ENCODE data around the gene AK5.
A peak's percentile ranks its signal among the peaks of the same experiment; 100 is the strongest.

Gene AK5

DNA sequence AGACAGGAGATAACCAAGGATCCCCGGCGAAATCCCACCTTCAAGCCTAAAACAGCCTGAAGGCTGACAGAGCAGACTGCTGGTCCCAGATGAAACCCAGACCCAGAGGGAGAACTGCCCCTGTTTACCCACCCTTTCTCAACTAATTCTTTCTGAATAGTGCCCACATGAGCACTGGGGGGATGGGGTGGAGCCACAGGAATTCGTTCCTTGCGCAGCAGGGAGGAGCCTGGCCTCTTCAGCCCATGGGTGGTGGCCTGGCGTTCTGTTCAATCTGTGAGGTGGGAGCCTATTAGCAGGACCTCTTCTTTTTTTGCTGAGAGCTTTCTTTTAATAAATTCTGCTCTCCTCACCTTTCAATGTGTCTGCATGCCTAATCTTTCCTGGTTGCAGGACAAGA is 6.6 kb upstream of the AK5 start:
- H3K4me3 Mint-ChIP-seq = no peak overlapping the region
- peaks cover 10% of the 10 kb centered on the region for H3K27me3 Mint-ChIP-seq
- no peak for DNase-seq (ENCODE audit: low spot score in 2 of 2)
- peaks cover 2% of the 10 kb centered on the region for H3K9me3 Mint-ChIP-seq
- H3K4me1 Mint-ChIP-seq = peaks cover 4% of the 10 kb centered on the region
- peaks cover 2% of the 10 kb centered on the region for H3K36me3 Mint-ChIP-seq
- H3K27ac Mint-ChIP-seq = no peak overlapping the region
- ATAC-seq (ENCODE audit: low read depth) = no peak

DNA sequence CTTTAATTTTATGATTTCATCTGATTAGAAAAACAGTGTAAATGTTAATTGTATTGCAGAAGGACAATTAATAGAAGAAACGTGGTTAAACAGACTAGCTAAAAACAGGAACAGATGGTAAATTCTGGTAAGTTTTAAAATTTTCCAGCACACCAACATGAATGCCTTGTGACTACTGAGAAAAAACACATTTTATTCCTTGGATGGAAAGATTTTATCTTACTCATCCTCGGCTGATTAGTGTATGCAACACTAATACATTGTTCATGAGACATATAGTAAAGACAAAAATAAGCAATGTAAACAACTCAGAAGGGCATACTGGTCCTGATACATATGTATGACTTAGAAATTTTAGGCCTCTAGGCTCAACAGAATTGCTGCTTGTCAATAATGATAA is 4.9 kb upstream of the AK5 start:
- ATAC-seq (ENCODE audit: low read depth) (no peak), DNase-seq (ENCODE audit: low spot score in 2 of 2) (no peak)
- H3K36me3 Mint-ChIP-seq = peaks cover 2% of the 10 kb centered on the region
- H3K27ac Mint-ChIP-seq = no peak overlapping the region
- peaks cover 2% of the 10 kb centered on the region for H3K9me3 Mint-ChIP-seq
- H3K4me1 Mint-ChIP-seq = peaks cover 14% of the 10 kb centered on the region
- H3K4me3 Mint-ChIP-seq = no peak overlapping the region
- H3K27me3 Mint-ChIP-seq = peaks cover 17% of the 10 kb centered on the region

DNA sequence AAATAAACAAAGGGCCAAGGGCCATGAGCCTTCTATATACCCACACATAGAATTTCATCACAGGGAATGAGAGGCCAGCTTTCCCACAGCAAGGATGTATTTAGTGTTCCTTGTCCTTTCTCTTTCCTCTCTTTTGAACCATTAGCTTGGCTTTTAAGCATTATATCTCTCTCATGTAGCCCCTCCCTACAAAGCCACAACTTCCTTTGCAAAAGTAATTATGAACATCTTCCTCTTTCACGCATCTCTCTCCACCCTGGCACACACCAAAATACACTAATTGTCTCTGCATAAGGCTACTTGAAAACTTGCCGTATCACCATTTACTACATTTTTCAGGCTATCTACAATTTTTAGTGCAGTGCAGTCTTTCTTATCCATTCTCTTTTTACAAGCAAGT is 1.9 kb upstream of the AK5 start:
- Mint-ChIP-seq H3K4me3 (no peak overlapping the region), H3K27ac (no peak overlapping the region)
- DNase-seq (ENCODE audit: low spot score in 2 of 2) = no peak

DNA sequence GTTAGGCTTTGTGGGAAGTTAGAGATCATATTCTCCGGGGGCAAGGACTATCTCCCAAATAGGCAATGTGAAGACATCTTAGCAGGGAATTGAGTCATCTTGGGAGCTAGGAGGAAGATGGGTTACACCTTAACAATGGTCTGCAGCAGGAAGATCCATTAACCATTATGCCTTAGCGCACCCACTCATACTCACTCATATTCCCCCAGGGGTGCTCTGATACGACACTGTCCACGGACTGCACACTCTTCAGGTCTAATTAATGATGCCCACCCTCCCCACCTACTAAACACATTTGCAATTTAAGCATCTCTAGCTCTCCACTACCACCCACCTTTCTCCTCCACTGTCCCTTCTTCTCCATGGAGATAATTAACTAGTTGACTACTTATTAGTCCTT is 857 bp upstream of the AK5 start:
- peaks cover 2% of the 10 kb centered on the region for H3K9me3 Mint-ChIP-seq
- H3K4me1 Mint-ChIP-seq = peaks cover 16% of the 10 kb centered on the region
- H3K27ac Mint-ChIP-seq = no peak overlapping the region
- no peak for DNase-seq (ENCODE audit: low spot score in 2 of 2)
- peaks cover 21% of the 10 kb centered on the region for H3K27me3 Mint-ChIP-seq
- H3K36me3 Mint-ChIP-seq = peaks cover 2% of the 10 kb centered on the region
- H3K4me3 Mint-ChIP-seq = peak overlapping the region; percentile 0
- ATAC-seq (ENCODE audit: low read depth) = no peak

More for the DNA sequence above, 1.9 kb upstream of the AK5 start:
- Mint-ChIP-seq H3K36me3 (peaks cover 2% of the 10 kb centered on the region), H3K4me1 (peaks cover 16% of the 10 kb centered on the region), H3K27me3 (peaks cover 19% of the 10 kb centered on the region), H3K9me3 (peaks cover 2% of the 10 kb centered on the region)
- no peak for ATAC-seq (ENCODE audit: low read depth)

DNA sequence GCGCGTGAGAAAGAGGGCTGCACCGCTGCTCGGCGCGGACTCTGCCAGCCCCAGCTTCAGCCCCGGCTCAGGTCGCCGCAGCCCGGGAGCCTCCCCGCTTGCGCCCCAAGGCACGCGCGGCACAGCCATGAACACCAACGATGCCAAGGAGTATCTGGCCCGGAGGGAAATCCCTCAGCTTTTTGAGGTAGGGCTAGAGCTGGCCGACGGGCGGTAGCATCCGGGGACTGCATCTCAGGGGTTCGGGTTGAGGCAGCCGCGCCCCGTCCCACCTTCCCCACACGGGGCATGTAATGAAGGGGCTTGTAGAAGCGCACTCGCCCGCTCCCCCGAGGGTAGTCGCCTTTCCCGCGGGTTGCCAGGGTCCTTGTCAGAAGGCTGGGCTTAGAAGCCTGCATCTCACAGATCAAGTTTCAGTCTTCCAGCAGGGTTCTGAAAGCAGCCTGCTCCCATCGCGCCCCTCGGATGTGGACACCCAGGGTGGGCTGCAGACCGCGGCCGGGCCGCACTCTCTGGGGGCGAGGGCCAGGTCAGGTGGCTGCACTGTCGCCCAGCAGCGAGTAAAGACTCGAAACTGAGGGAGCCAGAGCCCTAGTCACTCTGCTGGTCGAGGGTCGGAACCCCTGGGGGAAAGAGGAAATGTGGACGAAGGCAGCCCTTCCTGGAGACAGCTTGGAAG is 507 bp downstream of the AK5 start:
- Mint-ChIP-seq H3K4me1 (peaks cover 16% of the 10 kb centered on the region), H3K4me3 (peak overlapping the region; percentile 33), H3K27ac (no peak overlapping the region), H3K36me3 (peaks cover 2% of the 10 kb centered on the region), H3K9me3 (peaks cover 2% of the 10 kb centered on the region), H3K27me3 (peaks cover 21% of the 10 kb centered on the region)
- DNase-seq (ENCODE audit: low spot score in 2 of 2) = peak in 1 of 2 donors; percentile 10
- ATAC-seq (ENCODE audit: low read depth) = peak; percentile 29

DNA sequence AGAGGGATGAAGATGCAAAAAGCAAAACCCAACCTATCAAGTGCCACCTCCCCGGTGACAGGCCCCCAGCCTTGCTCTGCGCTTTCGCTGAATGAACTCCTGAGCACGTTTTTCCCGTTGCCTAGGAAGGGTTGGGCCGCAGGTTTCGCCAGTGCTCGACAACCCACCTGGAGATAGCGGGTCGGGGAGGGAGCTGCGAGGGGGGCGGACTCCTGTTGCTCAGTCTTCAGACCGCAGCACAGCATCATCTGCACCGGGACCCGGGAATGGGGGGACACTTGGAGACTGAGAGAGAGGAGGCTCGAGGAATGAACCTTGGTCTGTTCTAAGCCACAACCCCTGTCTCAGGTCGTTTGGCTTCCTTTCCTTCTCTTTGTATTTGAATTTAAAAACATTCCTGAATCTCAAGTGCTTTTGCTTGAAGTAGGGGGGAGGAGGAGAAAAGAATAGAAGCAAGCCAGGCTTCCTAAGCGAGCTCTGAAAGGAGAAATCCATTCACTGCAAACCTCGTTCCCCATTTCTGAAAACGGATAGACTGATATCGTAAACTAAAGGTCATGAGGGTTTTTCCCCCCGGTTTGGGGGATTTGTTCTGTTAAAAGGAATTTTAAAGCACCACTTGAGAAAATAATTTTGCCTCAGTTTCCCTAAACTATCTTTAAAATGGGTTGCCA is 1.2 kb downstream of the AK5 start:
- Mint-ChIP-seq H3K36me3 (peaks cover 2% of the 10 kb centered on the region), H3K27me3 (peaks cover 21% of the 10 kb centered on the region), H3K4me1 (peaks cover 16% of the 10 kb centered on the region), H3K9me3 (peaks cover 2% of the 10 kb centered on the region), H3K27ac (no peak overlapping the region), H3K4me3 (peak overlapping the region; percentile 33)
- ATAC-seq (ENCODE audit: low read depth) (no peak), DNase-seq (ENCODE audit: low spot score in 2 of 2) (no peak)

DNA sequence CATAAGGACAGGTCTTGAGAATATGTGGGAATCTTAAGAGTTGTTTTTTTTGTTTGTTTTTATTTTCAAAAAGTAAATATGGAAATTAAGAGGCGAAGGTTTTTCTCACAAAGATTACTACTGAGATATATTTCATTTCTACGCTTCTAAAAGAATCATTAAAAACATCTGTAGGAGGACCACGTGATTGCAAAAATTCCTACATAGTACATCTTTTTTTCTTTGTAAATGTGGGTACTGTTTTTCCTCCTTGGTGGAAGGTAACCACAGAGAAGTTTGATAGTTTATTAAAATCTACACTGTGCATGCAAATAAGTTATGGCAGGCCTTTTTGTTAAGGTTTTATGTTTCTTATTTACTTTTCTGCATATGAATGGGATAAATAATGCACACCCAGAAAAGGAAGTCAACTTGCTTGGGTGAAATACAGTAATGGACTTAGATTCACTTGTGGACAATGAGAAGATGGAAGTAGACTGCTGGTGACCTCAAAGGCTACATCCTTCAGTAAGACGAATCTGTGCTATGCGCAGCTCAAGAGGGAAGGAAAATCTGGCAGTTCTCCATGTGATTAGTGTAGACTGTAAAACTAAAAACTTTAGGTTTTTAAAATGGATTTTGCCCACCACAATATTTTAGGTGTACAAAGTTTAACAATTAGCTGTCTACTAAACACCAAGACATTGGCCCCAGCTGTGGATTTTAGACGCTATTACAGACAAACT is 2.0 kb downstream of the AK5 start:
- Mint-ChIP-seq H3K36me3 (peaks cover 2% of the 10 kb centered on the region), H3K9me3 (peaks cover 2% of the 10 kb centered on the region), H3K4me1 (peaks cover 16% of the 10 kb centered on the region), H3K27ac (no peak overlapping the region), H3K27me3 (peaks cover 21% of the 10 kb centered on the region), H3K4me3 (no peak overlapping the region)
- DNase-seq (ENCODE audit: low spot score in 2 of 2) (no peak), ATAC-seq (ENCODE audit: low read depth) (no peak)

DNA sequence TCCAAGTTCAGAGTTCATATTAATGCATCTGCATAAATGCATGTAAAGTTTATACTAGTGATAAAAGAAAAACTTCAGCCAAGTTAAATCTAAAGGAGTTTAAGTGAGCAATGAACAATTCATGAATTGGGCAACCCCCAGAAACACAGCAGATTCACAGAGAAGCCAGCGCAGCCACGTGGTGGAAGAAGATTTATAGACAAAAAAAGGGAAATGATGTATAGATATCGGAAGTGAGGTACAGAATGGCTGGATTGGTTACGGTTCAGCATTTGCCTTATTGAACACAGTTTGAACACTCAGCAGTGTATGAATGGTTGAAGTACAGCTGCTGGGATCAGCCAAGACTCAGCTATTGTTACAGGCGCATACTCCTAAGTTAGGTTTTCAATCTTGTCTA is 5.7 kb downstream of the AK5 start:
- H3K9me3 Mint-ChIP-seq = no peaks in the 10 kb centered on the region
- ATAC-seq (ENCODE audit: low read depth) (no peak), DNase-seq (ENCODE audit: low spot score in 2 of 2) (no peak)
- H3K4me1 Mint-ChIP-seq = peaks cover 2% of the 10 kb centered on the region
- H3K4me3 Mint-ChIP-seq = no peak overlapping the region
- H3K27ac Mint-ChIP-seq = no peak overlapping the region
- H3K36me3 Mint-ChIP-seq = no peaks in the 10 kb centered on the region
- H3K27me3 Mint-ChIP-seq = peaks cover 8% of the 10 kb centered on the region

DNA sequence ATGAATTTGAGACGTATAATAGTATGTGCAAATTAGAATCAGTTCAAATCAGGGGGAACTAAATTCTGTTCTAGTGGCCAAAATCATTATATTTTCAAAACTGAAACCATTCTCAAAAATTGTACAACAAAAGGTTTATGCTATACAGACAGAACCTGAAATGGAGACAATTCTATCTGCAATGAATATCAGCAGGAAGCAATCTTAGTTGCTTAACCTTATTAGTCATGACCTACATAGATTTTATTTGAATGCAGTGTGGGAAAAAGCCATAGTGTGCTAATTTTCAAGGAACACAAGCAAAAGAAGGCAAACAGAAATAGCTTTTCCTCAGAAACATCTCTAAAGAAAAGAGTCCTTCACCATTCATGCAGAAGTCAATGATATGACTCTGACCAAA is 6.5 kb downstream of the AK5 start:
- H3K4me1 Mint-ChIP-seq = no peaks in the 10 kb centered on the region
- no peaks in the 10 kb centered on the region for H3K9me3 Mint-ChIP-seq
- H3K4me3 Mint-ChIP-seq = no peak overlapping the region
- no peak overlapping the region for H3K27ac Mint-ChIP-seq
- ATAC-seq (ENCODE audit: low read depth) (no peak), DNase-seq (ENCODE audit: low spot score in 2 of 2) (no peak)
- H3K36me3 Mint-ChIP-seq = no peaks in the 10 kb centered on the region
- peaks cover 6% of the 10 kb centered on the region for H3K27me3 Mint-ChIP-seq

DNA sequence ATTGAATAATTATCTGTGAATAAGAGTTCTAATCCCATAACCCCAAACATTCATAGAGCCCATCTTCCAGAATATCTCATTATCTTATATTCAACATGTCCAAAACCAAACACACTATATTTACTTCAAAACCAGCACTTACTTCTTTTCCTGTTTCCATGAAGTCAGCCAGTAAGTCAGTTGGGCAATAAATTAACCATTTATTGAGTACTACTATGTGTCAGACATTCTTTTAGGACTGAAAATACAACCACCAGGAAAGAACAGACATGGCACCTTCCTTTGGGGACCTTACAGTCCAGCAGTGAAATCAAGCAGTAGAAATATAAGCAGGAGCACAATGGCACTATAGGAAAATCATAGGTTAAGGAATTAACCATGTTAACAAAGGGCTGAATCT is 8.8 kb downstream of the AK5 start:
- Mint-ChIP-seq H3K27ac (no peak overlapping the region), H3K4me3 (no peak overlapping the region), H3K4me1 (no peaks in the 10 kb centered on the region), H3K36me3 (no peaks in the 10 kb centered on the region), H3K27me3 (no peaks in the 10 kb centered on the region), H3K9me3 (no peaks in the 10 kb centered on the region)
- ATAC-seq (ENCODE audit: low read depth) (no peak), DNase-seq (ENCODE audit: low spot score in 2 of 2) (no peak)

DNA sequence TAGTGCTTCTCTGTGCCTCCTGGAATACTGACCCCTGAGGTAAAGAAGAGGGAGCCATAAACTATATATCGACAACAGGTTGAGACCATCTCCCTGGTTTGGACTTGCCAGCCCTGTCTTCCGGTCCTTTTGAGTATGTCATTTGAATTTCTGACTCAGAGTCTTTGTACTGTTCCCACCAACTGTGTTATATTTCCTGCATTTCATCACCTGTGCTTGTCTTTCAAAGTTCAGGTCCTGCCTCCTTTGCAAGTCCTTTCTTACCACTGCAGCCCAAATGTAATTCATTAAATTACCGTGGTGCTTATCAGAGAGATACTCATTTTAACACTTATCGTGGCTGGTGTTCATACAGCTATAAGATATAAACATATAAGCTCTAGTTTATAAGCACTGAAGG is 10.7 kb downstream of the AK5 start:
- H3K27ac Mint-ChIP-seq = no peak overlapping the region
- H3K9me3 Mint-ChIP-seq = no peaks in the 10 kb centered on the region
- H3K4me3 Mint-ChIP-seq = no peak overlapping the region
- H3K36me3 Mint-ChIP-seq = no peaks in the 10 kb centered on the region
- DNase-seq (ENCODE audit: low spot score in 2 of 2) (no peak), ATAC-seq (ENCODE audit: low read depth) (no peak)
- no peaks in the 10 kb centered on the region for H3K4me1 Mint-ChIP-seq
- no peaks in the 10 kb centered on the region for H3K27me3 Mint-ChIP-seq

DNA sequence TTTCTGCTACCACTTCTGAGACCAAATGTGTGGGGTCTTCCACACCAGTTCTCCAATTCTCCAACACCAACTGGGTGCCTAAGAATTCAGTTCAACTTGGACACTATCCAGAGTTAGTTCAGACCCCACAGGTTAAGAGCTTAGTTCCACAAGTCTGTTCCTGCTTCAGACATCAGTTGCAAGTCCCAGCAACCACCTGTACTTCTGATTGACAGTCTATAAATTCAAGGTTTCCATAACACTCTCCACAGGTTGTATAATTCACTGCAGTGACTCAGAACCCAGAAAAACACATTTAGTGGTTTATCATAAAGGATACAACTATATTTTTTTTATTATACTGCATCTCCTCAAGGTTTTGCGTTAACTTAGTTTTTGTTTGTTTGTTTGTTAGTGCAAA is 18.7 kb downstream of the AK5 start:
- H3K27ac Mint-ChIP-seq = no peak overlapping the region
- H3K9me3 Mint-ChIP-seq = peaks cover 1% of the 10 kb centered on the region
- H3K4me1 Mint-ChIP-seq = no peaks in the 10 kb centered on the region
- H3K36me3 Mint-ChIP-seq = no peaks in the 10 kb centered on the region
- DNase-seq (ENCODE audit: low spot score in 2 of 2) (no peak), ATAC-seq (ENCODE audit: low read depth) (no peak)
- H3K27me3 Mint-ChIP-seq = no peaks in the 10 kb centered on the region
- H3K4me3 Mint-ChIP-seq = no peak overlapping the region

DNA sequence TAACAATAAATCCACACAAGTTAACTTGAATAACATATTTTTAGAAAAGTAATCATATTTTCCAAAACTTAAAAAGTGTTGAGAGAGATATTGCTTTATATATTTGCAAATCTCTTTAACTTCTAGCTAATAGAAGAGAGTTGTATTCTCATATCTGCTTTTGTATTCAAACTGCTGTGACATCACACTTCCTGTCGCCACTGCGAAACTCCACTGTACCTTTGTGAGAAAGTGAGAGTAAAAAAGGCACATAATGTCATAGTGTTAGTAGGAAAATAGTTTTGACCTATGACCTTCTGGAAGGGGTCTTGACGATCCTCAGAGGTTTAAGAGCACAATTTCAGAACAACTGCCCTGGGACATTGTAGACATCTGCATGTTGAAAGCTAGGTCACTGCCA is 21.6 kb downstream of the AK5 start:
- no peaks in the 10 kb centered on the region for H3K36me3 Mint-ChIP-seq
- H3K9me3 Mint-ChIP-seq = peaks cover 7% of the 10 kb centered on the region
- H3K4me3 Mint-ChIP-seq = no peak overlapping the region
- H3K27ac Mint-ChIP-seq = no peak overlapping the region
- no peak for DNase-seq (ENCODE audit: low spot score in 2 of 2)
- ATAC-seq (ENCODE audit: low read depth) = no peak
- no peaks in the 10 kb centered on the region for H3K27me3 Mint-ChIP-seq
- no peaks in the 10 kb centered on the region for H3K4me1 Mint-ChIP-seq

DNA sequence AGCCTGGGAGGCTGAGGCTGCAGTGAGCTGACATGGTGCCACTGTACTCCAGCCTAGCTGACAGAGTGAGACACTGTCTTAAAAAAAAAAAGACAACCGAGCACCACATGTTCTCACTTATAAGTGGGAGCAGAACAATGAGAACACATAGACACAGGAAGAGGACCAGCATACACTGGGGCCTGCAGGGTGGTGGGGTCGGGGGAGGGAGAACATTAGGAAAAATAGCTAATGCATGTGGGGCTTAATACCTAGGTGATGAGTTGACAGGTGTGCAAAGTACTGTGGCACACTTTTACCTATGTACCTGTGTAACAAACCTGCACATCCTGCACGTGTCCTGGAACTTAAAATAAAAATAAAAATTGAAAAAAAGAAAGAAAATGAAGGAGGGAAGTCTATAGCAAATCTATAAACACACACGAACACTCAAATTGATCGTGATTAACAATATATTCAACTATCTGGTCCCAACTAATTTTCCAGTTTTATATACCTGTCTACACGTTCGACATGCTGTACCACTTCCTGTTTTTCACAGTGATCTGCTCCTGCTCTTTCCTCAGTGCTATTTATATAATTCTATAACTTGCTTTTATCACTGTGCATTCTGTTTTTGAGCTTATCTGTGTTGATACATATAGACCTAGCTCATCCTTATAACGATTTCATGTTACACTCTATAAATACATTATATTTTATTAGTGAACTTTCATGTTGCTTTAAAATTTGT is 27.2 kb downstream of the AK5 start:
- H3K4me3 Mint-ChIP-seq = no peak overlapping the region

More for the DNA sequence above, 27.2 kb downstream of the AK5 start:
- Mint-ChIP-seq H3K27ac (no peak overlapping the region), H3K27me3 (peaks cover 7% of the 10 kb centered on the region), H3K4me1 (no peaks in the 10 kb centered on the region), H3K9me3 (peaks cover 7% of the 10 kb centered on the region), H3K36me3 (no peaks in the 10 kb centered on the region)
- DNase-seq (ENCODE audit: low spot score in 2 of 2) (no peak), ATAC-seq (ENCODE audit: low read depth) (no peak)

Data from memory B cell (primary cell).